Panc1 (cell line): Measurements from ENCODE around the gene FLYWCH2. TPM values are rescaled to one million over a fixed set of nuclear protein-coding genes. Genes with fewer than 3 reads are reported as not detected.

Source experiments
- ATAC-seq: fragments of 200-7000 bp; cut with Tn5 transposase; 2 replicates; pipeline ENCODE4 v1.9.1; 2020; ENCODE audit warnings: mild to moderate bottlenecking, moderate library complexity
- BruUV-seq: library from RNA; stranded (reverse); fragments of 400-500 nt; replicated peaks from 2 replicates; lab custom pipeline; 2021; lab: Mats Ljungman, UMichigan
- CTCF ChIA-PET: fragments of 300-600 bp; sonication (Branson Sonifier 250); formaldehyde crosslinking; loops from one replicate; lab custom pipeline; 2022; ENCODE audit warnings: antibody characterized with exemption; lab: Charles Lee
- POLR2A ChIA-PET: fragments of 300-600 bp; sonication (Branson Sonifier 250); formaldehyde crosslinking; loops from one replicate; lab custom pipeline; 2022; ENCODE audit warnings: antibody characterized with exemption; lab: Charles Lee
- DNase-seq: peaks from one replicate; pipeline ENCODE4 v3.0.0-alpha.2; 2010; ENCODE audit warnings: low read depth, low spot score
- H3K27ac ChIP-seq: 2 replicates; pipeline ENCODE4 v1.5.1; 2011; ENCODE audit warnings: mild to moderate bottlenecking, low read length, inconsistent platforms
- H3K27me3 ChIP-seq: fragments of 200-500 bp; sonication (Bioruptor generic); 2 replicates; pipeline ENCODE4 v1.6.0; 2014; ENCODE audit warnings: low read length, inconsistent platforms; ENCODE audit not compliant: control insufficient read depth, insufficient read depth
- H3K36me3 ChIP-seq: fragments of 200-500 bp; sonication (Bioruptor generic); 2 replicates; pipeline ENCODE4 v1.5.1; 2014; ENCODE audit warnings: inconsistent platforms, mild to moderate bottlenecking, low read length, moderate library complexity; ENCODE audit not compliant: control insufficient read depth, insufficient read depth
- H3K4me1 ChIP-seq: 2 replicates; pipeline ENCODE4 v1.5.1; 2011; ENCODE audit warnings: inconsistent platforms, mild to moderate bottlenecking, low read length, moderate library complexity; ENCODE audit not compliant: control insufficient read depth, insufficient read depth
- H3K4me3 ChIP-seq, 2 experiments: 2 replicates each; pipeline ENCODE4 v1.5.1; 2011 to 2012; ENCODE audit warnings: low read depth in 2 of 2, low read length in 2 of 2, mild to moderate bottlenecking in 2 of 2, inconsistent platforms in 1 of 2, moderate library complexity in 1 of 2
- H3K9me3 ChIP-seq: fragments of 200-500 bp; sonication (Bioruptor generic); 2 replicates; pipeline ENCODE4 v1.5.1; 2014; ENCODE audit warnings: low read depth, mild to moderate bottlenecking, inconsistent platforms, low read length, moderate library complexity; ENCODE audit not compliant: control insufficient read depth, insufficient read depth
- CTCF ChIP-seq: fragments of 450-650 bp; IDR thresholded peaks from 2 replicates; pipeline ENCODE4 v1.5.1; 2017; ENCODE audit warnings: mild to moderate bottlenecking
- POLR2AphosphoS5 ChIP-seq: IDR thresholded peaks from 2 replicates; pipeline ENCODE4 v1.6.1; 2012; ENCODE audit warnings: mild to moderate bottlenecking, low read depth, low read length, moderate library complexity
- REST ChIP-seq, 2 experiments: IDR thresholded peaks; 2 replicates each; pipeline ENCODE4 v1.6.1; 2011 to 2012; ENCODE audit warnings: low read depth in 2 of 2, control low read depth in 1 of 2, low read length in 1 of 2, mild to moderate bottlenecking in 1 of 2, moderate library complexity in 1 of 2; ENCODE audit not compliant: insufficient read depth in 1 of 2
- SIN3A ChIP-seq: IDR thresholded peaks from 2 replicates; pipeline ENCODE4 v1.6.1; 2012; ENCODE audit warnings: low read depth, mild to moderate bottlenecking, low read length, moderate library complexity, borderline replicate concordance; ENCODE audit not compliant: insufficient read depth
- TCF7L2 ChIP-seq: IDR thresholded peaks from 2 replicates; pipeline ENCODE4 v1.6.1; 2011; ENCODE audit warnings: mild to moderate bottlenecking, low read depth, low read length, inconsistent platforms
- in situ Hi-C: cut with HindIII; loops from 2 replicates; pipeline ENCODE4 v1.10.0; 2016; ENCODE audit warnings: low sequenced_read_pairs, low pct_unique_long_range_greater_than_20kb
- intact Hi-C: fragments of 100-400 bp; cut with micrococcal nuclease; formaldehyde crosslinking; loops from one replicate; pipeline ENCODE4 v1.10.0; 2022; ENCODE audit not compliant: unreplicated experiment
- total RNA-seq: library from RNA; stranded (reverse); gene quantifications from one replicate; pipeline ENCODE4 v1.2.1, GENCODE V29; 2021; ENCODE audit not compliant: unreplicated experiment

FLYWCH2 gene
- total RNA-seq, 1 experiment from 2014 or later, result 77.3 TPM

GRCh38 chr16:2879854-2880508 is 3.0 kb upstream of the FLYWCH2 start:
- Histone ChIP-seq H3K27me3 (no peaks in the 10 kb centered on the region), H3K4me3 (no peak overlapping the region), H3K4me1 (peaks cover 3% of the 10 kb centered on the region; the same call in 1 of the 2 replicates), H3K27ac (no peak overlapping the region), H3K9me3 (peaks cover 6% of the 10 kb centered on the region; the same call in 1 of the 2 replicates), H3K36me3 (no peaks in the 10 kb centered on the region; the same call in 1 of the 2 replicates)
- in situ Hi-C loops, result no loop called here
- intact Hi-C loops, result no loop called here
- ATAC-seq, result no peak
- no peak for DNase-seq
- no peak for TF ChIP-seq CTCF
- no peak for TF ChIP-seq SIN3A
- no peak for TF ChIP-seq POLR2AphosphoS5
- no peak for TF ChIP-seq TCF7L2
- no peak for TF ChIP-seq REST (IDR thresholded peaks at IDR 0.05; ENCODE audit: insufficient read depth in 1 of 2, low read depth in 2 of 2, low read length in 1 of 2)
- ChIA-PET CTCF (no interaction called here), POLR2A (no interaction called here)
- no TSS peak for BruUV-seq

GRCh38 chr16:2881783-2882649 is 999 bp upstream of the FLYWCH2 start:
- POLR2A ChIA-PET, result no interaction called here
- intact Hi-C loops, result no loop called here
- DNase-seq, result no peak

More at GRCh38 chr16:2881783-2882649, 999 bp upstream of the FLYWCH2 start:
- in situ Hi-C loops, result no loop called here
- Histone ChIP-seq H3K4me1 (peaks cover 3% of the 10 kb centered on the region; the same call in 1 of the 2 replicates), H3K27ac (peak overlapping the region; percentile 84), H3K36me3 (no peaks in the 10 kb centered on the region; the same call in 1 of the 2 replicates), H3K27me3 (no peaks in the 10 kb centered on the region), H3K9me3 (peaks cover 6% of the 10 kb centered on the region; the same call in 1 of the 2 replicates), H3K4me3 (peak overlapping the region; percentile 76 to 81)
- ATAC-seq, result peak; percentile 54
- no TSS peak for BruUV-seq
- CTCF ChIA-PET, result no interaction called here
- no peak for TF ChIP-seq REST (IDR thresholded peaks at IDR 0.05; ENCODE audit: insufficient read depth in 1 of 2, low read depth in 2 of 2, low read length in 1 of 2)
- no peak for TF ChIP-seq CTCF
